GM19397 (cell line): Measurements from ENCODE around the gene SYN1.
A peak's percentile ranks its signal among the peaks of the same experiment; 100 is the strongest.
"Not testable (repeated sequence)": the region's sequence is repeated elsewhere in the genome, so short reads cannot be mapped to it uniquely, and the experiment has no call there.

Experiments
- ATAC-seq: cut with Tn5 transposase; IDR thresholded peaks from one replicate; pipeline ENCODE4 v1.9.1; 2021; ENCODE audit warnings: mild to moderate bottlenecking, moderate library complexity; ENCODE audit not compliant: unreplicated experiment

Gene SYN1

DNA sequence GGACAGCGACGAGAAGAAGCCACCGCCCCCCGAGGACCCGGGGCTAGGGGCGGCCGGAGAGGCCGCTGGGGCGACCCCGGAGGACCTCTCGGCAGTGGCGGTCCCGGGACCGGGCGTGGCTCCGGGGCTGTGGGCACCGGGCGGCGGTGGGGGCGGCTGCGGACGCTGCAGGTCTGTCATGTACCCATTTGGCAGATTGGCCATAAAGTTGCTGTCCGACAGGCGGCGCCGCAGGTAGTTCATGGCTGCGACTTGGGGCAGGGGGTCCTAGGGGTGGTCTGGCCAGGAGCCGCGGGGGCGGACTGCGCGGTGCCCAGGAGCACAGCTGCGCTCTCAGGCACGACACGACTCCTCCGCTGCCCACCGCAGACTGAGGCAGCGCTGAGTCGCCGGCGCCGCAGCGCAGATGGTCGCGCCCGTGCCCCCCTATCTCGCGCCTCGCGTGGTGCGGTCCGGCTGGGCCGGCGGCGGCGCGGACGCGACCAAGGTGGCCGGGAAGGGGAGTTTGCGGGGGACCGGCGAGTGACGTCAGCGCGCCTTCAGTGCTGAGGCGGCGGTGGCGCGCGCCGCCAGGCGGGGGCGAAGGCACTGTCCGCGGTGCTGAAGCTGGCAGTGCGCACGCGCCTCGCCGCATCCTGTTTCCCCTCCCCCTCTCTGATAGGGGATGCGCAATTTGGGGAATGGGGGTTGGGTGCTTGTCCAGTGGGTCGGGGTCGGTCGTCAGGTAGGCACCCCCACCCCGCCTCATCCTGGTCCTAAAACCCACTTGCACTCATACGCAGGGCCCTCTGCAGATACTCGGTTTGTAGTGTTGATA is at the start of gene SYN1:
Gene SYN1, minus strand, starts transcription at position 372 of the 817 bp plus-strand sequence. Its CDS starts 129 bp downstream, at position 243.
- ATAC-seq = peak; percentile 82

DNA sequence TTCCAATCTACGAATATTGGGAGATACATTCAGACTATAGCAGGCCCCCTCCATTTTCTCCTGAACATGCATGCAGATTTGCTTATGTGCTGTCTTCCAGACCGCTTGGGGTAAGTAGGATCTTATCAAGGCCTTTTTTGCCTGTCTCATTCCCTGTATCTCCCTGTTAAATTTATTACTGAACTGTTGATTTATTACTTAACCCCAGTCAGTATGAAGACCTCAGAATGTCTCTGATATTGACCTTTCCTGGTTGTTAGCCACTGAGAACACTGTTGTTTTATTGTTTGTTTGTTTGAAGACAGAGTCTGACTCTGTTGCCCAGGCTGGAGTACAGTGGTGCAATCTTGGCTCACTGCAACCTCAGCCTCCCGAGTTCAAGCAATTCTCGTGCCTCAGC is 46.1 kb upstream of the SYN1 start:
- ATAC-seq = not testable (repeated sequence)

DNA sequence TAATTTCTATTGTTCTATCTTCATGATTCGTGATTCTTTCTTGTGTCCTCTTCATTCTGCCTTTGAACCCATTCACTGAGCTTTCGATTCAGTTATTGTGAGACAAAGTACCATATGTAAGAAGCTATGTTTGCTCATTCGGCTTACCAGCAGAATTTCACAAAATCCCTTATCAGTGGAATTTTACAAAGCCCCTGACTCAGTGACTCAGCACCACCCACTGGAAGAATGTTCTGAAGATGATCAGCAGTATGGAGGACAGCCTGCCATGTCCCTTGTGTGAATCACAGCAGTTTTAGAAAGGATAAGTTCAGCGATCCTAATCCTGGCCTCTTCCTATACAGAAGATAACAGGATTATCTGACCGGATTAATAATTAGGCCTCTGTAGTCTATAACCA is 45.1 kb upstream of the SYN1 start:
- no peak for ATAC-seq

DNA sequence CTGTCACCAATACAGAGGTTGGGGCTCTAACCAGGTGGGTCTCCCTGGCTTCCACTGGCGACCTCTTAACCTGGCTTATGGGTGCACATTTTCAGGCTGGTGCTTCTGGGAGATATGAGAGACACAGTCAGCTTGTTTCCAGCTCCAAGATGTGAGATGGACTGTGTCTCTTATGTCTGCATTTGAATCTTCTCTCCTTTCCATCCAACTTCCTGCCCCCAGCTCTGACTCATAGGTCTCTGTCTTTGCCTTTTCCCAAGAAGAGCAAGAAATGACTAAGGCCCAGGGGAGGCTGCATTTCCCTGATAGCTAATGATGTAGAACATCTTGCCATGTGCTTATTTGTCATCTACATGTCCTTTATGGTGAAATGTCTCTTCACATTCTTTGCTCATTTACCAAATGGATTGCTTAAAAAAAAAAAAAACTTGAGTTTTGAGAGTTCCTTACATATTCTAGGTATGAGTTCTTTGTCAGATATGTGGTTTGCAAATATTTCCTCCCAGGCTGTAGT is 42.5 kb upstream of the SYN1 start:
- no peak for ATAC-seq

DNA sequence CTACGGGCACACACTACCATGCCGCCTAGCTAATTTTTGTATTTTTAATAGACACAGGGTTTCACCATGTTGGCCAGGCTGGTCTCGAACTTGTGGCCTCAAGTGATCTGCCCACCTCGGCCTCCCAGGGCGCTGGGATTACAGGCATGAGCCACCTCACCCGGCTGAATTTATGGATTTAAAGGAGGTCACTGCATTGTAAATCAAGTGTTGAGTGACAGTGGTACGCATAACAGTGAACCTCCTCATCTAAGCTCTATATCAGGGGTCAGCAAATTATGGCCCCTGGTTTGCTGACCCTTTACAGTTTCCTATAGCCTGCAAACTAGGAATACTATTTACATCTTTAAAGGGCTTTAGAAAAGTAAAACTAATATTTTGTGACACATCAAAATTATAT is 41.9 kb upstream of the SYN1 start:
- ATAC-seq = no peak

DNA sequence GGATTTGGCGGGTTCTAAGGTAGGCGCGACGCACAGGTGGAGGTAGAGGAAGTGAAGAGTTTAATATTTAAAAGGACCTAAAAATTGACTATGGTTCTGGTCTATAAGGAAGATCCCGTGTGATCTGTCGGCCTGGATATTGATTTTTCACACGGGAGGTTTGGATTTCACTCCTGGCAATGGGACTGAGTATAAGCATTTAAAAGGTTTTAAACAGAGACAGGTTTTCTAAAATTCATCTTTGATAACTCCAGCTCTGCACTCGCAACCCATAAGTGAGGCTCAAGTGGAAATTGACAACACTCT is 39.7 kb upstream of the SYN1 start:
- ATAC-seq = no peak

DNA sequence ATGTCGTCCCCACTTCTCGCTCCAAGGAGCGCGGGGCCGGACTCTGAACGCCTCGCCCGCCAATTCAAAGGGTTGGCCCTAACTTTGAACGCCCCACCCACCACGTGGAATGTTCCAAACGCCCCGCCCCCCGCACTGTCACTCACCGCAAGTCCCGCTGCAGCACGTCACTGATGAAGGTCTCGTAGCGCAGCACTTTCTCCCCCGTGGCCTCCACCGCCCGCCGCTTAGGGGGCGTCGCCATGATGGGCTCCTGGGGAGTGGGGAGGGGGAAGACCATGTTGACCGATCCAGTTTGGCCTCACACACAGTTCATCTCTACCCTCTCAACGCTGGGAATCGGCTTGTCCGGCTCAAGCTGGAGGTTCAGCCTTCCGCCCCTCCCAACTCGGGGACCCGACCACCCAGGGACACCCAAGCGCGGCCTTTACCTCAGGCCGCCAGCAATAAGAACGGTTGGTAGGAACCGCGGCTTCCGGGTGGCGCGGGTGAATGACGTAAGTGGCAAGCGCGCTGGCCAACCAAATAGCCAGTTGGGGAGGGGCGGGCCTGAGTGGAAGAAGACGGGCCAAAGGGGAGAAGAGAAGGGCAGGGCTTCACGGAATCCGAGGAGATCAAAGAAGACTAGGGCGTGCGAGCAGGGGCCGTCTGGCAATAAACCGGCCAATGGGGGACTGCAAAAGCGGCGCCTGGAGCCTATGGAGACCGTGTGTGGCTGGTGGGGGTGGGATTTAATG is 39.2 kb upstream of the SYN1 start, which contains the start of gene UXT:
Gene UXT, minus strand, starts transcription at position 497 of the 737 bp plus-strand sequence. Its CDS starts 253 bp downstream, at position 244.
- ATAC-seq = peak; percentile 86

DNA sequence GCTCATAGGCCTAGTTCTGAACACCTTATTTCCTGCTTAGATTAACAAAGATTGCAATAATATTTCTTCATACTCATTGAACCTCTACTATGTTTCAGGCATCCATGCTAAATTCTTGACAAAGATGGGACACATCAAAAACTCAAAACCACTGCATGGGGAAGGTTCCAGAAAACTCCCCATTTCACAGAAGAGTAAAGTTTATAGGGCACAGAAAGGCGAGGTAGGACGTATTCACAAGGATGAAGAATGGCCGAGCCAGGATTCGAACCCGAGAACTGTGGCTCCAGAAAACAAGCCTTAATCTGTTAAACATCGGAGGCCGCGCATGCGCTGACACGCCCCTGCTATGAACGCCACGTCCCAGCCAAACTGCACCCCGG is 38.6 kb upstream of the SYN1 start:
- no peak for ATAC-seq

DNA sequence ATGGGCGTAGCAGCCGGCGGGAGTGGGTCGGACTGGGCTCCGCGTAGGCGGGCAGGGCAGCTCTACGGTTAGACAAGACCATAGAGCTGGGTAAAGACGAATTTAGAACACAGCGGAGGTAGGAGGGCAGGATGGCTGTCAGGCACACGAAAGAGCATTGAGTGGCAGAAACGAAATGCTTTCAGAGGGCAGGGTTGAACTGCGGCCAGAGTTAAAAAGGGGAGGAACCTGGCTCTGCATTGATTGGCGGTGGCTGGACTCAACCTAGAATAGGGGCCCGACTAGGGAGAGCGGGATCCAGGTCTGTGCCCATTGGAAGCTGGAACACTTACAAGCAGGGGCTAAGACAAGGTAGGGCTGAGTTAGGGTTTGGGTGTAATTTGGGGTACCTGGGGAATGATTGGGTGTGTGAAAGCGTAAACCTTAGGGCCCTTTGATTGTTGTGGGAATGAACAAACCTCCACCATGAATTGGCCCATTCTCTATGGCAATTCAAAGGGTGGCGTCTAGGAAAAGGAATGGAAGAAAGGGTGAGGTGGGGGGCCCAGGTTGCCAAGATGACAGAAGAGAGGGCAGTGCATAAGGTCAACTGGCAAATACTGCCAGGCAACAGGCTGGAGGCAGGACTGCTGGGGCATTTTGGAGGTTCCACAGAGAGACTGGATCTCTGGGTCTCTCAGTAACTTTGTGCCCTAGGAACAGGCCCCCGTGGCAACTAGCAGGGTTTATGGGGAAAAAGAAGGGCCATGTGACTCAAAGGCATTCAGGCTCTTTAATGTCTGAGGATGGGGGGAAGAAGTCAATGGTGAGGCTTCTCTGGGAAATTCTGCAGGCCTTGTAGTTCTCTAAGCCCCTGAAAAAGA is 31.6 kb upstream of the SYN1 start:
- ATAC-seq = no peak

DNA sequence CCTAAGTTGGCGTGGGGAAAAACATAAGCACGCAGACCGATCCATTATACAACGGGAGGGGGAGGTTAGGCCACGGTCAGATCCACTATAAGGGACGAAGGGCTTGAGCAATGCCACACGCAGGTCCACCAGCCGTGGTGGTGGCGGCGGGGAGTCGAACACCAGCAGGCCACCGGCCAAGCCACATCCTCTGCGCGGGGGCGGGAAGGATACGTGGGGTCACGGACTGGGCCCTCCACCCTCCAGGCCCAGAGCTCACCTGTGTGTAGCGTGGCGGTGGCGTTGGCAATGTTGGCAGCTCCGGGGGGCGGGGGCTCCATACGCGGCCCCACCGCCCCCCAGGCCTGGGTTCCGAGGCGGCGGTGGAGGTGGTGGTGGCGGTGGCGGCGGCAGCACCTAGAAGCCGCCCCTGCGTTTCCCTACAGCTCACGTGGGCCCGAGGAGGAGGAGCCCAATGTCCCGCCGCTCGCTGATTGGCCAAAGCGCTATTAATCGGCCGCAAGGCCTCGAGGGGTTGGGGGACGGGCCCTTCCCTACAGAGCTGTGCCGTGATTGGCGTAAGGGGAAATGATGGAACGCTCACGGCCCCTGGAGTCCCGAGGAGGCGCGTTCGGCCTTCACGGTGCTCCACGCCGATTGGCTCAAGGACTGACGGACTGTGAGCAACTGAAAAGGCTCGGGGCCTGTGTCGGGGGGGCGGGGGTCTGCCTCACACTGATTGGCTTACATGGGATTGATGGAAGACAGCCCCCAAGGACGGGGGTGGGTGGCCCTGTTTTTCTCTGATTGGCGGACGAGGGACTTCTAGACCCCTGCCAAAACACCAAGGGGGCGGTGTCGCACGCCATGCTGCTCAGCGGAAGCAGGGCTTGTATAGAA is 30.7 kb upstream of the SYN1 start, which contains the start of gene ELK1:
Gene ELK1, minus strand, starts transcription at position 400 of the 879 bp plus-strand sequence. CDS start 9,122 bp downstream, outside the sequence.
- ATAC-seq = peak; percentile 88

DNA sequence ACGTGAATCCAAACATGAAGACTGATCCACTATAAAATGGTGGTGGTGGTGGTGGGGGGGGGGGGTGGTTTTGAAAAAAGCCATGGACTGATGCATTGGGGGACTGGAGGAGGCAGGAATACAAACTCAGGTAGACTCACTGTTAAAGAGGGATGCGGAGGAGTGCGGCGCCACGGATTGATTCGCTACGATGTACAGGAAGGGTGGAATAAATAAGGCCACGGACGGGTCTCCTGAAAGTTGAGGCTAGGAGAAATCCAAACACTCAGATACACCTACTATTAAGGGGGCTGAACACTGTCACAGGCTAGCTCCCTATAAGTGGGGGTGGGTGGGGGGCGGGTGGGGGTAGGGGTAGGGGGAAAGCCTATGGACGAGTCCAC is 30.1 kb upstream of the SYN1 start:
- no peak for ATAC-seq

DNA sequence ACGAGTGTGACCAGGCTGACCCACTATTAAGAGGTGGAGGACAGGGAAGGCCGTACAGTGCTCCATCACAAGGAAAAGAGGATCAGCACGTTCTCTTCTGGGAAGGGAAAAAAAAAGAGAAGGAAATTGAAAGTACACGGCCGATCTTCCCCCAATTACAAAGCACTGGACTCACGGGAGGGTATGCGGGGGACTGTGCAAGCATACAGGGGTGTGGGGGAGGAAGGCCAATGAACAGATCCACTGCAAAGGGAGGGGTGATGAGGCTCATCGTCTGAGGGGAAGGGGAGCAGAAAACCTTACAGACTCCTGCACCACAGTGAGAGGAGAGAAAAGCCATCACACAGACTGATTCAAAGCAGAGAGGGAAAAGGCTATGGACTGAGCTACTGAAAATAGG is 29.6 kb upstream of the SYN1 start:
- ATAC-seq = no peak

DNA sequence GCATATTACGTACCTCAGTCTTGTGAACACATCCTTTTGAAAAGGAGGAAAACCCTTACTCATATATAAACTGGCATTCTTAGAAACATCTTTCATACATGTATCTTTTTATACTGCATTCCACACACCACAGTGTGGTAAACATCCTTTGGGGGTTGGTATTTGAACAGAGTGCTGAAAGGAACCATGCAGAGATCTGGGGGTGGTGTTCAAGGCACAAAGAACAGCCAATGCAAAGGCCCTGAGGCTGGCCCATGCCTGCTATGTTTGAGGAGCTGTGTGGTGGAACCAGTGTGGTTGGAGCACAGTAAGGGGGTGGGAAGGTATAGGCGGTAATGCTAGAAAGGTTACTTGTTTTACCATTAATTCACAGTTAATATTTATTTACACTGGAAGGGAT is 28.7 kb upstream of the SYN1 start:
- no peak for ATAC-seq

DNA sequence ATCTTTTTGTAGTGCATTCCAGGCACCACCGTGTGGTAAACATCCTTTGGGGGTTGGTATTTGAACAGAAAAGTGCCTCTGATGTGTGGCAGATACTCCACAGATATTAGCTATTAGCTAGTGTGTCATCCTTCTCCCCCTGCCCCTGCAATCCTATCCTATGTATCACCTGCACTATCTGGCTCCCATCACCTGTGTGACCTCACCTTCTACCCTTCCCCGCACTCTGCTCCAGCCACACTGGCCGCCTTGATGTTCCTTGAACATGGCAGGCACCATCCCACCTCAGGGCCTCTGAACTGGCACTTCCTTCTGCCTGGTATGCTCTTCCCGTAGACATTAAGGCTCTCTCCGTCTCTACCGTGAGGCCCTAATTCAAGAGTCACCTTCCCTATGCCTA is 27.0 kb upstream of the SYN1 start:
- ATAC-seq = no peak

DNA sequence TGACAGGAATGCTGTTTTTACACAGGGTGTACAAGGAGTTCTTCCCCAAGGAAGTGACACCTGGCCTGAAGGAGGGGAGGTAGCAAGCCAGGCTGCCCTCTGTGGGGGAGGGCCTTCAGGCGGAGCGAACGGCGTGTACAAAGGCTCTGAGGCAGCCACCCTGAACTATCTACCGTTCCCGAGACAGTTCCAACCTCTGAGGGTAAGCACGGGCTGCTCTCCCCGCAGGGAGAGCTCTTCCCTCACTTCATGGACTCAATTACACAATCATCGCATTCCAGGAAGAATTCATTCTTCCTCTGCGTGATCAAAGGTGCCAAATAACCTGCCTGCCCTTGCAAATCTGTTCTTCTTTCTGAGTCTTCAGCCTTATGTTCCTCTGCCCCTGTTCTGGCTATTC is 25.9 kb upstream of the SYN1 start:
- ATAC-seq = no peak

DNA sequence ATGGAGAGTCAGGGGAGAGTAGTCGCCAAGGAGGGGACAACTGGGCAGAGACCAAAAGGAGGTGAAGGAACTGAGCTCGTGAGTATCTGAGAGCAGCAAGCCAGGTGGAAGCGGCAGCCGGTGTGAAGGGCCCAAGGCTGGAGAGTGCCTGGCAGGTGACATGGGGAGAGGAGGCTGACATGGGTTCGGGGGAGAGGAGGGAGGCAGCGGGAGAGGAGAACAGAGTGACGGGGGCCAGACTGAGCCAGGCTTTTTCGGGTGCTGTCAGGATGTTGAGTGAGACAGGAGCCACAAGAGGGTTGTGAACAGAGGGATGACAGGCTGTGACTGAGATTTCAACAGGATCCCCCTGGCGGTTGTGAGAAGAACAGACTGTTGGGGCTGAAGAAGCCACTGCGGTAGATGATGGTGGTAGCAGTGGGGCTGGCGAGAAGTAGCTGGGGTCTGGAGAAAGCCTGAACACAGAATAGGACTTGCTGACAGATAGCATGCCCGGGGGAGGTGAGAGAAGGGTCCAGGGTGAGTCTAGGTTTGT is 25.0 kb upstream of the SYN1 start:
- ATAC-seq = no peak

DNA sequence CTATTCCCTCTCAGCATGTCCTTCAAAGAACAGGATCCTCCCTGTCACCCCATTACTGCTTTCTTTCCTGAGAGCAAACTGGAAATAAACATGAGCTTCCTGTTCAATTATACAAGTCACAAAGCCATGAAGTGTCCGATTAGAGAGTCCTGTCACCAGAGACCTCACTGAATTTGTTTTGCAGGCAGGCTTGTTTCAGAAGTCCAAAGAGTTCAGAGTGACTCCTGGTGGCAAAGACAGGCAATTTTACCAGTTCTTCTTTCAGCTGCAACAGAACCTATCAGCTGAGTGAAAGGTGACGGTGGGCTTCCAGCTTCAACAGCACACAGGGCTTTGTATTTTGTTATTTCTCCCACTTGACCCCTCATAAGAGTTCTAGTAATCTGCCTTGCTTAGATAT is 24.3 kb upstream of the SYN1 start:
- no peak for ATAC-seq

DNA sequence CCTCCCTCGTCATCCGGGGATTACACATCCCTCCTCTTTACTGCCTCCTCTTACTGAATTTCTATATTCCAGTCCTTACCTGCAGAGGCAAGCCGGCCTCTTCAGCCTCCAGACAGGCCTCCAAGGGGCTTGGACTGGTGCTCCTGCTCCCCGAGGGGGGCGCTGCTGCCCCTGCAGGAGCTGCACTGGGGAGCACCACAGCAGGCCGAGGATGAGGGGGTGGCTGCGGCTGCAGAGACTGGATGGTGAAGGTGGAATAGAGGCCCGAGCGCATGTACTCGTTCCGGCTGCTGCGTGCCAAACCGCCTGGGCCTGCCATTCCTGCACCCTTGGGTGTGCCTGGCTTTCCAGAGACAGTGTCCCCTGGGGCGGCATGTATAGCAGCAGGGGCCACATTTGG is 19.2 kb upstream of the SYN1 start:
- no peak for ATAC-seq

DNA sequence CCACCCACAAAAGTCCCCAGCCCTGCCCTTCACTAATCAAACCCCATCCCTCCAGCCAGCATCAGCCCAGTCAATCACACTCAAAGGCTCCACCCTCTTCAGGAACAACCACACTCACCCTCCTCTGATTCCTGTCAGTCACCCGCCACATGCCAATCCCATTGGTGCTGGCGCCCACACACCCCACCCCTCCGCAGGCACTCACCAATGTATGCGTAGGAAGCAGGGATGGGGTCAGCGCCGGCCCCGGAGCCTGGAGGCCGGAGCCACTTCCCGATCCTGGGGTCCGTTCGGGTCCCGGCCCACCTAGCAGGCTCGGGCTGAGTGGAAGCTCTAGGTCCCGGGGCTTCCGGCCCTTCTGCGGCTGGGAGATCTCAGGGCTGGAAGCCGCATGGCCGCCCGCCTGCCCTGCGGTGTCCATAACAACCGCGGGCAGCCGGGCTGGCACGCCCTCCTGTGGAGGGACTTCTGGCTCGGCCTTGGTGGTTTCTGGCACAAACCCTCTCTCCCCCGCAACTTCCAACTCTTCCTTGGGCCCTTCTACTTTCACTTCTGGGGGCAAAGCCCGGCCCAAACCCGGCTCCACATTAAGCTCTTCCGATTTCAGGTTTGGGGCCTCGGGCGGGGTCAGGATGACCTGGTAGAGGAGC is 18.0 kb upstream of the SYN1 start:
- no peak for ATAC-seq
